ENCODE results near the gene XRN2.

DNA sequence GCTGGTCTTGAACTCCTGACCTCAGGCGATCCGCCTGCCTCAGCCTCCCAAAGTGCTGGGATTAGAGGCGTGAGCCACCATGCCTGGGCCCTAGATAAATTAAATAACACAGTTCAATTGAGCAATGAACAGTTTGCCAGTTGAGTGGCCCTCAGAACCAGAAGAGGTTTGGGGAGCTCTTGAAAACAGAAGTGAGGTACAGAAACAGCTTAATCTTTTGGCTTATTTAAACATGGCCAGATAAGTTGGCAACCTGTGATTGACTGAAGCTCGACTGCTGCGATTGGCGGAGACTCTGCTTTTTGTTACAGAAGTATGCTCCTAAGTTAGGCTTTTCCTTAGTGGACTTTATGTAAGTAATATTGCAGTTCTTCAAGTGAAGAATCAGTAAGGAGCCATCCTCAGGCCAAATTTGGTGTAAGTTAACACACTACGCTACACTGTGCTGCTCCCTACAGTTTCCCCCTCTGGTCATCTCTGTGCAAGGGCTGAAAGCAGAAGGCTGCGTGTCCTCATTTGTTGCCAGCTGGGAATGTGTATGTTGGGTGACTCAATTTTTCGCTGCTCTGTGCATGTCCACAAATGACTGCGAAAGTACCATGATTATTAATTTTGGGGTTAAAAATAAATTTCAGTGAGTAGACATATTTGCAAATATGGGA lies 9.8 kb downstream of the XRN2 start:
- TF ChIP-seq, protein P1, sequence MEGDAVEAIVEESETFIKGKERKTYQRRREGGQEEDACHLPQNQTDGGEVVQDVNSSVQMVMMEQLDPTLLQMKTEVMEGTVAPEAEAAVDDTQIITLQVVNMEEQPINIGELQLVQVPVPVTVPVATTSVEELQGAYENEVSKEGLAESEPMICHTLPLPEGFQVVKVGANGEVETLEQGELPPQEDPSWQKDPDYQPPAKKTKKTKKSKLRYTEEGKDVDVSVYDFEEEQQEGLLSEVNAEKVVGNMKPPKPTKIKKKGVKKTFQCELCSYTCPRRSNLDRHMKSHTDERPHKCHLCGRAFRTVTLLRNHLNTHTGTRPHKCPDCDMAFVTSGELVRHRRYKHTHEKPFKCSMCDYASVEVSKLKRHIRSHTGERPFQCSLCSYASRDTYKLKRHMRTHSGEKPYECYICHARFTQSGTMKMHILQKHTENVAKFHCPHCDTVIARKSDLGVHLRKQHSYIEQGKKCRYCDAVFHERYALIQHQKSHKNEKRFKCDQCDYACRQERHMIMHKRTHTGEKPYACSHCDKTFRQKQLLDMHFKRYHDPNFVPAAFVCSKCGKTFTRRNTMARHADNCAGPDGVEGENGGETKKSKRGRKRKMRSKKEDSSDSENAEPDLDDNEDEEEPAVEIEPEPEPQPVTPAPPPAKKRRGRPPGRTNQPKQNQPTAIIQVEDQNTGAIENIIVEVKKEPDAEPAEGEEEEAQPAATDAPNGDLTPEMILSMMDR (conservative IDR thresholded peaks at IDR 0.05 in 1 of 2, IDR thresholded peaks at IDR 0.05 in 1 of 2; ENCODE audit: extremely low read depth in 1 of 2, insufficient read depth in 1 of 2, low read depth in 1 of 2, low read length in 2 of 2), result no peak
- no peak for TF ChIP-seq EZH2 (IDR thresholded peaks at IDR 0.05; ENCODE audit: borderline replicate concordance, low read length)
